ENCODE results near the gene TBC1D10B. TPM values are rescaled to one million over a fixed set of nuclear protein-coding genes. Genes with fewer than 3 reads are reported as not detected.
"Not testable (repeated sequence)": the region's sequence is repeated elsewhere in the genome, so short reads cannot be mapped to it uniquely, and the experiment has no call there.

The TBC1D10B gene
- total and polyA plus RNA-seq, 2 donors, result 12.1 to 25.0 TPM

DNA sequence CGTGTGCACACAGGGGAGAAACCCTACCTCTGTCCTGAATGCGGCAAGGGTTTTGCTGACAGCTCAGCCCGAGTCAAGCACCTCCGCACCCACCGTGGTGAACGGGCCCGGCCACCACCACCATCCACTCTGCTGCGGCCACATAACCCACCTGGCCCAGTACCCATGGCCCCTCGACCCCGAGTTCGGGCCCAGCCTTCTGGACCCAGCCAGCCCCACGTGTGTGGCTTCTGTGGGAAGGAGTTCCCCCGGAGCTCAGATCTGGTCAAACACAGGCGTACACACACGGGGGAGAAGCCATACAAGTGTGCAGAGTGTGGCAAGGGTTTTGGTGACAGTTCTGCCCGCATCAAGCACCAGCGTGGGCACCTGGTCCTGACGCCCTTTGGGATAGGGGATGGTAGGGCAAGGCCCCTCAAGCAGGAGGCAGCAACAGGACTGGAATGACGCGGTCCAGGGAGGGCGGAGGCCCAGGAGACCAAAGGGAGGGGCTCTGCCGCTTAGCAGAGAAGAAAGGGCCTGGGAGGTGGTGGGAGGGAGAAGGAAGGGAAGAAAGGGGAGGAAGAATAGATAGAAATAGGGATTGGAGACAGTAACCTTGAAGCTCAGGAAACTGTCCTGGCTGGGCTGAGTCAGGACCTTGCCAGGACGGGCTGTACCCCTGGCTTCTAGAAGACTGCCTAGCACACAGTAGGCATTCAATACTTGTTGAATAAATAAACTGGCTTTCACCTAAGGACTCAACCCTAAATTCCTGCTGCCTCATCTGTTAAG, 28.6 kb upstream of the TBC1D10B start:
- Histone ChIP-seq H3K4me1 (ENCODE audit: control insufficient read depth in 2 of 2, insufficient read depth in 2 of 2, low read length in 2 of 2) (peaks cover 25 to 51% of the 10 kb centered on the region in 2 donors), H3K9me3 (ENCODE audit: control insufficient read depth in 2 of 2, insufficient read depth in 1 of 2, low read length in 1 of 2) (peaks cover 0 to 4% of the 10 kb centered on the region in 2 donors), H3K27me3 (ENCODE audit: control insufficient read depth in 2 of 2, insufficient read depth in 1 of 2, low read length in 1 of 2) (peaks cover 0 to 17% of the 10 kb centered on the region in 2 donors), H3K27ac (ENCODE audit: low read depth in 1 of 2, low read length in 1 of 2) (no peak overlapping the region), H3K4me3 (ENCODE audit: low read length in 2 of 2) (no peak overlapping the region), H3K36me3 (ENCODE audit: control insufficient read depth in 2 of 2, insufficient read depth in 2 of 2, low read length in 1 of 2) (peaks cover 16 to 18% of the 10 kb centered on the region in 2 donors)
- WGBS, result 92% methylated on average over 23 of the region's 23 CpGs
- no peak for DNase-seq (ENCODE audit: low read depth in 6 of 9, low spot score in 9 of 9)

DNA sequence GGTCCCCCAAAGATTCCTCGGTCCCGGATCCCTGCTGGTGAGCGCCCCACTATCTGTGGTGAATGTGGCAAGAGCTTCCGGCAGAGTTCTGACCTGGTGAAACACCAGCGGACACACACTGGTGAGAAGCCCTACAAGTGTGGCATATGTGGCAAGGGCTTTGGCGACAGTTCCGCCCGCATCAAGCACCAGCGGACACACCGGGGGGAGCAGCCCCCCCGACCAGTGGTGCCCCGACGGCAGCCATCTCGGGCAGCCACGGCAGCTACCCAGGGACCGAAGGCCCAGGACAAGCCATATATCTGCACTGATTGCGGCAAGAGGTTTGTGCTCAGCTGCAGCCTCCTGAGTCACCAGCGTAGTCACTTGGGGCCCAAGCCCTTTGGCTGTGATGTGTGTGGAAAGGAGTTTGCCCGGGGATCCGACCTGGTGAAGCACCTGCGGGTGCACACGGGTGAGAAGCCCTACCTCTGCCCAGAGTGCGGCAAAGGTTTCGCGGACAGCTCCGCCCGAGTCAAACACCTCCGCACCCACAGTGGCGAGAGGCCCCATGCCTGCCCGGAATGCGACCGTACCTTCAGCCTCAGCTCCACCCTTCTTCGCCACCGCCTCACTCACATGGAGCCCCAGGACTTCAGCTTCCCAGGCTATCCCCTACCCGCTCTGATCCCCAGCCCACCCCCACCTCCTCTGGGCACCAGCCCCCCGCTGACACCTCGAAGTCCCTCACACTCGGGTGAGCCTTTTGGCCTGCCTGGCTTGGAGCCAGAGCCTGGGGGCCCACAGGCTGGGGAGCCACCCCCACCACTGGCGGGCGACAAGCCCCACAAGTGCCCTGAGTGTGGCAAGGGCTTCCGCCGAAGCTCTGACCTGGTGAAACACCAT, 27.7 kb upstream of the TBC1D10B start:
- no peak for DNase-seq (ENCODE audit: low read depth in 6 of 9, low spot score in 9 of 9)
- no peak overlapping the region for H3K4me3 ChIP-seq (ENCODE audit: low read length in 2 of 2)
- peaks cover 25 to 54% of the 10 kb centered on the region in 2 donors for H3K4me1 ChIP-seq (ENCODE audit: control insufficient read depth in 2 of 2, insufficient read depth in 2 of 2, low read length in 2 of 2)
- H3K27me3 ChIP-seq (ENCODE audit: control insufficient read depth in 2 of 2, insufficient read depth in 1 of 2, low read length in 1 of 2), result peaks cover 0 to 17% of the 10 kb centered on the region in 2 donors
- peaks cover 0 to 4% of the 10 kb centered on the region in 2 donors for H3K9me3 ChIP-seq (ENCODE audit: control insufficient read depth in 2 of 2, insufficient read depth in 1 of 2, low read length in 1 of 2)
- peaks cover 16 to 18% of the 10 kb centered on the region in 2 donors for H3K36me3 ChIP-seq (ENCODE audit: control insufficient read depth in 2 of 2, insufficient read depth in 2 of 2, low read length in 1 of 2)
- no peak overlapping the region for H3K27ac ChIP-seq (ENCODE audit: low read depth in 1 of 2, low read length in 1 of 2)
- 98% methylated on average over 42 of the region's 42 CpGs for WGBS

DNA sequence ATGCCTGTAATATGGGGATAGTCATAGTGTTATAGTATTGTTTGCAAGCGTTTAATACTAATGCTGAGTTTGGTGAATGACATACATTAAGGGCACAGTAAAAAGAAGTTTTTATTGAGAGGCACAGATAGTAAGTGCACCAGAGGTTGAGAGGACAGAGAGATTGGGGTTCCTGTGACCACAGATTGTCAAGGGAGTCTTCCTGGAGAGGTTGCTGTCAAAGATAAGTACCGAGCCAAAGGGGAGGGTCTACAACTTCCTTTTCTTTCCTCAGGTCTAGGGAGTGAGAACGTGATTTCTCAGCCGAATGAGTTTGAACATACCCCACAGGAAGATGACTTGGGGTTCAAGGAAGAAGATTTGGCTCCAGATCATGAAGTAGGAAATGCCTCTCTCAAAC, 26.8 kb upstream of the TBC1D10B start:
- peaks cover 16 to 18% of the 10 kb centered on the region in 2 donors for H3K36me3 ChIP-seq (ENCODE audit: control insufficient read depth in 2 of 2, insufficient read depth in 2 of 2, low read length in 1 of 2)
- peaks cover 25 to 54% of the 10 kb centered on the region in 2 donors for H3K4me1 ChIP-seq (ENCODE audit: control insufficient read depth in 2 of 2, insufficient read depth in 2 of 2, low read length in 2 of 2)
- H3K27ac ChIP-seq (ENCODE audit: low read depth in 1 of 2, low read length in 1 of 2), result no peak overlapping the region
- 47% methylated on average over 4 of the region's 4 CpGs for WGBS
- no peak overlapping the region for H3K4me3 ChIP-seq (ENCODE audit: low read length in 2 of 2)
- peaks cover 0 to 4% of the 10 kb centered on the region in 2 donors for H3K9me3 ChIP-seq (ENCODE audit: control insufficient read depth in 2 of 2, insufficient read depth in 1 of 2, low read length in 1 of 2)
- H3K27me3 ChIP-seq (ENCODE audit: control insufficient read depth in 2 of 2, insufficient read depth in 1 of 2, low read length in 1 of 2), result peaks cover 0 to 17% of the 10 kb centered on the region in 2 donors
- DNase-seq (ENCODE audit: low read depth in 6 of 9, low spot score in 9 of 9), result no peak

DNA sequence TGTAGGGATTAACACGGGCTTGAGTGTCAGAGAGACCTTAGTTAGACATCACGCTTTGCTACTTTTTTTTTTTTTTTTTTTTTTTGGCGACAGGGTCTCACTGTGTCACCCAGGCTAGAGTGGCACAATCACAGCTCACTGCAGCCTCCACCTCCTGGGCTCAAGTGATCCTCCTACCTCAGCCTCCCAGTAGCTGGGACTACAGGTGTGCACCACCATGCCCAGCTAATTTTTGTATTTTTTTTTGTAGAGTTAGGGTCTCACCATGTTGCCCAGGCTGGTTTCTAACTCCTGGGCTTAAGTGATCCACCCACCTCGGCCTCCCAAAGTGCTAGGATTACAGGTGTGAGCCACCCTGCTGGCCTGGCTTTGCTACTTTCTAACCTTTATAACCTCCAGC, 26.3 kb upstream of the TBC1D10B start:
- peaks cover 25 to 54% of the 10 kb centered on the region in 2 donors for H3K4me1 ChIP-seq (ENCODE audit: control insufficient read depth in 2 of 2, insufficient read depth in 2 of 2, low read length in 2 of 2)
- WGBS, result 94% methylated on average over 4 of the region's 4 CpGs
- H3K4me3 ChIP-seq (ENCODE audit: low read length in 2 of 2); H3K9me3 ChIP-seq (ENCODE audit: control insufficient read depth in 2 of 2, insufficient read depth in 1 of 2, low read length in 1 of 2); DNase-seq (ENCODE audit: low read depth in 6 of 9, low spot score in 9 of 9); H3K27ac ChIP-seq (ENCODE audit: low read depth in 1 of 2, low read length in 1 of 2): not testable (repeated sequence)
- H3K27me3 ChIP-seq (ENCODE audit: control insufficient read depth in 2 of 2, insufficient read depth in 1 of 2, low read length in 1 of 2), result peaks cover 0 to 17% of the 10 kb centered on the region in 2 donors
- H3K36me3 ChIP-seq (ENCODE audit: control insufficient read depth in 2 of 2, insufficient read depth in 2 of 2, low read length in 1 of 2), result peaks cover 16 to 18% of the 10 kb centered on the region in 2 donors

DNA sequence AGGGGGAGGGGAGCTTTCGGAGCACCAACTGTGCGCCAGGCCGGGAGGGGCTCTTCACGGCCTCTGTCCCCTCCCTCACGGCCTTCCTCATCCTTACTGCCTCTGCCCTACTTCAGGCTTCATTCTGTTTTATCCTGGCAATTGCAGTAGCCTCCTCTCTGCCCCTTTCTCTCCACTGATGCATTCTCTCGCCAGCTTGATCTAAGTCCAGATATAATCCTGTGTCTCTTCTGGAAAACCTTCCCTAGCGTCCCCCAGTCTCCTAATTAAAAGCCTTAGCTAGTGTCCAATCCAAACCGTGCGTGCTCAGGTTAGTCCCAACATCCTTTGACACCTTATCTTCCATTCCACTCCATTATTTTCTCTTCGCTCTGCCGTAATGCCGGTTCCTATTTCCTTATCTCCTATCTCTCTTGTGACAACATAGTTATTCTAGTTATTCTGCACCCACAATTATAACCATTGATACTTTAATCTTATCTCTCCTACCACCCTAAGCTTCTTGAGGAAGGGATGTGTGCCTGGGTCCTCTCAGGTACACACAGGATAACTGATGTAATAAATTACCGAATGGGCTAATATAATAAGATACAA, 25.8 kb upstream of the TBC1D10B start:
- H3K27ac ChIP-seq (ENCODE audit: low read depth in 1 of 2, low read length in 1 of 2), result no peak overlapping the region
- peaks cover 0 to 4% of the 10 kb centered on the region in 2 donors for H3K9me3 ChIP-seq (ENCODE audit: control insufficient read depth in 2 of 2, insufficient read depth in 1 of 2, low read length in 1 of 2)
- H3K4me1 ChIP-seq (ENCODE audit: control insufficient read depth in 2 of 2, insufficient read depth in 2 of 2, low read length in 2 of 2), result peaks cover 25 to 54% of the 10 kb centered on the region in 2 donors
- WGBS, result 40% methylated on average over 13 of the region's 13 CpGs
- peak overlapping the region; percentile 78 to 99 for H3K4me3 ChIP-seq (ENCODE audit: low read length in 2 of 2)
- peaks cover 0 to 15% of the 10 kb centered on the region in 2 donors for H3K27me3 ChIP-seq (ENCODE audit: control insufficient read depth in 2 of 2, insufficient read depth in 1 of 2, low read length in 1 of 2)
- H3K36me3 ChIP-seq (ENCODE audit: control insufficient read depth in 2 of 2, insufficient read depth in 2 of 2, low read length in 1 of 2), result peaks cover 16 to 18% of the 10 kb centered on the region in 2 donors
- DNase-seq (ENCODE audit: low read depth in 6 of 9, low spot score in 9 of 9), result peak in 1 of 9 donors; percentile 26

DNA sequence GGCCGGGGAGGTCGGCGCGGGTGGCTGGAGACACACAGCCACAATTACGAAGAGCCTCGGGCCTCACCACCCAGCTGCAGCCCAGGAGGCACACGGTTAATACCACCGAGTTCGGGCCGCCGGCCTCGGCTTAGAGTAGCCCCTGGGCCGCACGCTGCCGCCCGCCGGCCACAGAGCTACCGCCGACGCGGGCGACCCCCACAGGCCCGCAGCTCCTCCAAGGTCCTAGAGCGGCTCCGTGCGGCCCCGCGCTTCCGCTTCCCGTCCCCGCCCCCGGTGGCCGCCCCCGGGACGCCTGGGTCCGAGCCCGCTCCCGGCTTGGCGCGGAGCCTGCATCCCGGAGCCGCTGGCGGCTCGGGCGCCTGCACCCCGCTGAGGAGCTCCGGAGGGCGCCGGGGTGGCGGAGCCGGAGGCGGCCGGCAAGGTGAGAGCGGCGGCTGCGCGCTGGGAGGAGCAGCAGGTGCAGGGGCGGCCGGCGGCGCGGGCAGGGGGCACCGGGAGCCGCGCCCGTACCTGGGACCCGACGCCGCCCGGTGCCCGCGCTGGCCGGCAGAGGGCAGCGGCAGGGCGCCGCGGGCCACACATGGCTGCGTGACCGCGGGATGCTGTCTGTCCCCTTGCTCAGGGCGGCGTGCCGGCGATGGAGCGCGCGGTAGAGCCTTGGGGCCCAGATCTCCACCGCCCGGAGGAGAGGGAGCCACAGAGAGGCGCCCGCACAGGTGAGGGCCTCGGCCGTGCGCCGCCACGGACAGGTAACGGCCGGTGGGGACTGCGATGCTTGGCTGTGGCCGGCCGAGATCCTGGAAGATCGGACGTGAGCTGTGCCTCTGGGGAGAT, 25.1 kb upstream of the TBC1D10B start, which contains the start of gene ZNF48:
ZNF48 (plus strand) TSS at position 266 of the 837 bp plus-strand sequence; CDS start at position 641, 375 bp downstream.
- Histone ChIP-seq H3K27ac (ENCODE audit: low read depth in 1 of 2, low read length in 1 of 2) (peak within 1 kb of the TSS; percentile 59 to 85), H3K36me3 (ENCODE audit: control insufficient read depth in 2 of 2, insufficient read depth in 2 of 2, low read length in 1 of 2) (peaks cover 16 to 18% of the 10 kb centered on the region in 2 donors), H3K4me1 (ENCODE audit: control insufficient read depth in 2 of 2, insufficient read depth in 2 of 2, low read length in 2 of 2) (peaks cover 22 to 49% of the 10 kb centered on the region in 2 donors), H3K27me3 (ENCODE audit: control insufficient read depth in 2 of 2, insufficient read depth in 1 of 2, low read length in 1 of 2) (peaks cover 0 to 9% of the 10 kb centered on the region in 2 donors), H3K9me3 (ENCODE audit: control insufficient read depth in 2 of 2, insufficient read depth in 1 of 2, low read length in 1 of 2) (peaks cover 0 to 4% of the 10 kb centered on the region in 2 donors), H3K4me3 (ENCODE audit: low read length in 2 of 2) (peak within 1 kb of the TSS; percentile 92 to 99)
- DNase-seq (ENCODE audit: low read depth in 6 of 9, low spot score in 9 of 9), result peak in 3 of 9 donors; percentile 65 to 80 (median 66)
- WGBS, result under 1% methylated on average over 103 of the region's 103 CpGs

DNA sequence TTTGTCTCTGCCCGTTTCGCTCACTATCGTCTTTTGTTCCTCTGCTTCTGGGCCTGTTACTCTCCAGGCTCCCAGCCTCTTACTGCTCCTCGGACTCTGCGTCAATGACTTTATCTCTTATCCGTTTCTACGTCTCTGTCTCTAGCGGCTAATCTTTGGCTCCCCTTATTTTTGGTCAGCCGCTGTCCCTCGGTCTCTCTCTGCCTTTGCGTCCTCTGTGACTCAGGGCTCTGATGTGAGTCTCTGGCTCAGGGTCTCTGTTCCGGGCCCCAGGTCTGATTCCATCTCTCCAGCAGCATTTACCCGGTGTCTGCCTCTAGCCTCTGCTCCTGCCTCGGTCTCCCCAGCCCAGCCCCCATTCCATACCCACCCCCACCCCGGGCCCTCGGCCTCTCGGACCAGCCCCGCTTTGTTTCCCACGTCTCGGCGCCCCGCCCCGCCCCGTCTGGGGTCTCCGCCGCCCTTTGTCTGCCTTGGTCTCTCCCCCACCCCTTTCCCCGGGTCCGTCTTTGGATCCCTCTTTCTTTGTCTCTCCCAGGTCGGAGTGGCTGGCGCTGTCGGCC, 24.4 kb upstream of the TBC1D10B start:
- peak overlapping the region; percentile 59 to 85 for H3K27ac ChIP-seq (ENCODE audit: low read depth in 1 of 2, low read length in 1 of 2)
- WGBS, result 24% methylated on average over 31 of the region's 31 CpGs
- H3K36me3 ChIP-seq (ENCODE audit: control insufficient read depth in 2 of 2, insufficient read depth in 2 of 2, low read length in 1 of 2), result peaks cover 16 to 18% of the 10 kb centered on the region in 2 donors
- peak overlapping the region; percentile 92 to 99 for H3K4me3 ChIP-seq (ENCODE audit: low read length in 2 of 2)
- peaks cover 17 to 42% of the 10 kb centered on the region in 2 donors for H3K4me1 ChIP-seq (ENCODE audit: control insufficient read depth in 2 of 2, insufficient read depth in 2 of 2, low read length in 2 of 2)
- H3K9me3 ChIP-seq (ENCODE audit: control insufficient read depth in 2 of 2, insufficient read depth in 1 of 2, low read length in 1 of 2), result peaks cover 0 to 4% of the 10 kb centered on the region in 2 donors
- peak in 1 of 9 donors; percentile 58 for DNase-seq (ENCODE audit: low read depth in 6 of 9, low spot score in 9 of 9)
- H3K27me3 ChIP-seq (ENCODE audit: control insufficient read depth in 2 of 2, insufficient read depth in 1 of 2, low read length in 1 of 2), result peaks cover 0 to 2% of the 10 kb centered on the region in 2 donors

DNA sequence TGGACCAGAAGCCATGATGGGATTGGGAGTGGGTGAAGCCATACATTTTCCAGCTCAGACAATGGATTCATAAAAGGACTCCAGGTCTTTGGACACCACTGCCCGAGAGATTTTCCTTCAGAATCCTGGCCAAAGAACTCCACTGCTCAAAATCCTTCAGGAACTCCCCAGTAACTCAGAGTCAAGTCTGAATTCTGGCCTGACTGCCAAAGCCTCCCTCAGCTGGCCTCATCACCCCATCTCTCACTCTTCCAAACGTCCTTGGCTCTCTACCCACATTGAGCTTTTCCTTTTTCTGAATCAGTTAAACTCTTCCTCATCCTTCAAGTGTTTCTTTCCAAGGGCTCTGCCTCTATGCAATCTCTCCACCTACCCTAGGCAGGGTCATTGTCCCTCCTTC, 13.2 kb upstream of the TBC1D10B start:
- peaks cover 0 to 10% of the 10 kb centered on the region in 2 donors for H3K36me3 ChIP-seq (ENCODE audit: control insufficient read depth in 2 of 2, insufficient read depth in 2 of 2, low read length in 1 of 2)
- peak overlapping the region; percentile 97 to 100 for H3K27ac ChIP-seq (ENCODE audit: low read depth in 1 of 2, low read length in 1 of 2)
- H3K27me3 ChIP-seq (ENCODE audit: control insufficient read depth in 2 of 2, insufficient read depth in 1 of 2, low read length in 1 of 2), result no peaks in the 10 kb centered on the region
- peaks cover under 1 to 7% of the 10 kb centered on the region in 2 donors for H3K9me3 ChIP-seq (ENCODE audit: control insufficient read depth in 2 of 2, insufficient read depth in 1 of 2, low read length in 1 of 2)
- H3K4me3 ChIP-seq (ENCODE audit: low read length in 2 of 2), result no peak overlapping the region
- DNase-seq (ENCODE audit: low read depth in 6 of 9, low spot score in 9 of 9), result no peak
- peaks cover 33 to 54% of the 10 kb centered on the region in 2 donors for H3K4me1 ChIP-seq (ENCODE audit: control insufficient read depth in 2 of 2, insufficient read depth in 2 of 2, low read length in 2 of 2)
- 90% methylated on average over 2 of the region's 2 CpGs for WGBS
